Umbilical cord (tissue), 2 donors: Measurements from ENCODE around the gene RHBDL1. TPM values are rescaled to one million over a fixed set of nuclear protein-coding genes. Genes with fewer than 3 reads are reported as not detected.

Source experiments
- DNase-seq: peaks from one replicate; pipeline ENCODE4 v3.0.0-alpha.2; 2015; ENCODE audit warnings: low spot score
- total RNA-seq: library from RNA; depleted of rRNA; stranded (reverse); fragments of >200 nt; gene quantifications from one replicate; pipeline ENCODE4 v1.2.3, GENCODE V29; 2014; ENCODE audit warnings: low replicate concordance; ENCODE audit not compliant: insufficient read depth

The RHBDL1 gene
- total RNA-seq: 1.9 TPM

GRCh38 chr16:674968-675883 lies at the start of gene RHBDL1:
RHBDL1 (plus strand) TSS chr16:675671; CDS start chr16:675791, 120 bp downstream.
- peak; percentile 32 for DNase-seq

- no peak for DNase-seq
These were observed 49.3 kb upstream of the RHBDL1 start for GRCh38 chr16:625977-626765.

DNA sequence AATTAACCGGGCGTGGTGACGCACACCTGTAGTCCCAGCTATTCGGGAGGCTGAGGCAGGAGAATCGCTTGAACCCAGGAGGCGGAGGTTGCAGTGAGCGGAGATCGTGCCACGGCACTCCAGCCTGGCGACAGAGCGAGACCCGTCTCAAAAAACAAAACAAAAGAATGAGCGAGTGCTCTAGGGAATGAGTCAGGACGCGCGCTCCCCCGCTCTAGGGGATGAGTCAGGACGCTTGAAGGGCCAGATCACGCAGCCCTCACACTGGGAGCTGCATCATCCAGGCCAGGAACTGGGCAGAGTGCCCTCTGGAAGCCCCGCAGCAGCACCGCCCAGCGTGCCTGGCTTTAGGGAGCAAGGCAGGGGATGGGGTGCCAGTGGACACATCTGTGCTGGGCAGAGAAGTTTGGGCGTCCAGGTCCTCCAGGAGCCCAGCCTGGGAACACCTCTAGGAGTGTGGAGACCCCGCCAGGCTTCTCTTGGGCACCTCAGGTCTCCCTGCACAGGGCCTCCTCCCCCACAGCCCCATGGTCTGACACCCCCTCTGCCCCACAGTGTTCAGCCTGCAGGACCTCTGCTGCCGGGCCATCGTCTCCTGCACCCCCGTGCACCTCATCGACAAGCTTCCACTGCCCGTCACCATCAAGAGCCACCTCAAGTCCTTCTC lies 48.6 kb upstream of the RHBDL1 start:
- no peak for DNase-seq

- no peak for DNase-seq
These were observed 47.8 kb upstream of the RHBDL1 start for GRCh38 chr16:627454-628239.

- DNase-seq: no peak
These were observed 47.0 kb upstream of the RHBDL1 start for GRCh38 chr16:628321-629061.

DNA sequence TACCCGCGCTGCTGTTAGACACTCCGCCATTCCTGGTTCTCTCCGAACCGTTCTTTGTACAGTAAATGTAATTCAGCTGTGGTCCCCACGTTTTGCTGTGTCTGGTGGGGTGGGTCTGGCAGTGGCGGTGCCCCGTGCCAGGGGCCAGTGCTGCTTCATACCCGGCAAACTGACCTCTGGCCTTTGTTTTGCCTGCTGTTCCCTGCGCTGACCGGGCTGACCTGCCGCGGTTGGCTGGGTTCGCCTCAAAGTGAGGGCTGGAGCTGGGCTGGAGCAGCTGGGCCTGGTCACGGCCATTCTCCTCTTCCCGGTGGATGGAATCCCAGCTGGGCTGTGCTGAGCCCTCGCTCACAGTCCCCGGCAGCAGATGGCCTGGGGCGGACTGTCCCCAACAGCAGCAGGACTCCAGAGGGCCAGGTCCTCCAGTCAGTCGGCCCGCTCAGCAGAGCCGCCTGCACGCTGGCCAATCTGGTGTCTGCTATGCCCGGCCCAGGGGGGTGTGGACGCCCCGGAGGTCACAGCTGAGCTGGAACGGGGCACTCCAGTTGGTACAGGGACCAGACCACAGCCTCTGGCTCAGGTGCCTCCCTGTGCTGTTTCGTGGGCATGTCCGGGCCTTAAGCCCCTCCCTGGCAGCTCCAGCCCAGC lies 46.2 kb upstream of the RHBDL1 start:
- no peak for DNase-seq

GRCh38 chr16:629833-630248 lies 45.6 kb upstream of the RHBDL1 start:
- DNase-seq: no peak

GRCh38 chr16:630249-630814 lies 45.1 kb upstream of the RHBDL1 start:
- DNase-seq: no peak

DNA sequence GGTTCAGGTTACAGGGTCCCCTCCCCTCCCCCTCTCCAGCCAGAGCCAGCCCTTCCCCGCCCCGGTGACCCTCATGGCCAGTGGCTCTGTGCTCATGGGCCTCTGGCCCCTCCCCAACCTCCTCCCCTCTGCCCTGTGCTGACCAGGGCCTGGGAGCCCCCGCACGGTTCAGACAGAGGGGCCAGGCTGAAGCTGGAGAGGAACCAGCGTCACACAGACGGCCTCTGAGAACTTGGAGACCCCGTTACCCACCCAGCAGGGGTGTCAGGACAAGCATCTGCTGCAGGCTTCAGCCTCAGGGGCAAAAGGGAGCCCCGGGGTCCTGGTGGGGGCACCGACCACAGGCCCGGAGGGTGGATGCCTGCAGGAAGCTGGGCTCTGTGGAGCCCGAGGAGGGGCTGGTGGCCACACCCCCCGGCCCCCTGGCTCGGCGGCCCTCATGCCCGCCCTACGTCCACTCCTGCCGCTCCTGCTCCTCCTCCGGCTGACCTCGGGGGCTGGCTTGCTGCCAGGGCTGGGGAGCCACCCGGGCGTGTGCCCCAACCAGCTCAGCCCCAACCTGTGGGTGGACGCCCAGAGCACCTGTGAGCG lies 44.6 kb upstream of the RHBDL1 start, which contains the start of gene WFIKKN1:
WFIKKN1 (plus strand) TSS at position 171 of the 591 bp plus-strand sequence; CDS start at position 440, 269 bp downstream.
- DNase-seq: no peak

DNA sequence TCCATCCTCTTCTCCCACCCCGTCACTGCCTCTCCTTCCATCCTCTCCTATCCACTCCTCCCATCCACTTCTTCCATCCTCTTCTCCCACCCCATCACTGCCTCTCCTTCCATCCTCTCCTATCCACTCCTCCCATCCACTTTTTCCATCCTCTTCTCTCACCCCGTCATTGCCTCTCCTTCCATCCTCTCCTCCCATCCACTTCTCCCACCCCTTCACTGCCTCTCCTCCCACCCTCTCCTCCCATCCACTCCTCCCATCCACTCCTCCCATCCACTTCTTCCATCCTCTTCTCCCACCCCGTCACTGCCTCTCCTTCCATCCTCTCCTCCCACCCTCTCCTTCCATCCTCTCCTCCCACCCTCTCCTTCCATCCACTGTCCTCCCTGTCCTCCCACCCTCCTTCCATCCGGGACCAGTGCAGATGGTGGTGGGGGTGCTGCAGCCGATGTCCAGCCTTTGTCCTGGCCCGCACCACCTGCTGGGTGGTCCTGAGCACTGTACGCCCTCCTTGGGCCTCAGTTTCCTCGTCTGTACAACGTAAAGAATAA lies 43.6 kb upstream of the RHBDL1 start:
- no peak for DNase-seq

GRCh38 chr16:632486-633335 lies 42.8 kb upstream of the RHBDL1 start:
- no peak for DNase-seq

DNA sequence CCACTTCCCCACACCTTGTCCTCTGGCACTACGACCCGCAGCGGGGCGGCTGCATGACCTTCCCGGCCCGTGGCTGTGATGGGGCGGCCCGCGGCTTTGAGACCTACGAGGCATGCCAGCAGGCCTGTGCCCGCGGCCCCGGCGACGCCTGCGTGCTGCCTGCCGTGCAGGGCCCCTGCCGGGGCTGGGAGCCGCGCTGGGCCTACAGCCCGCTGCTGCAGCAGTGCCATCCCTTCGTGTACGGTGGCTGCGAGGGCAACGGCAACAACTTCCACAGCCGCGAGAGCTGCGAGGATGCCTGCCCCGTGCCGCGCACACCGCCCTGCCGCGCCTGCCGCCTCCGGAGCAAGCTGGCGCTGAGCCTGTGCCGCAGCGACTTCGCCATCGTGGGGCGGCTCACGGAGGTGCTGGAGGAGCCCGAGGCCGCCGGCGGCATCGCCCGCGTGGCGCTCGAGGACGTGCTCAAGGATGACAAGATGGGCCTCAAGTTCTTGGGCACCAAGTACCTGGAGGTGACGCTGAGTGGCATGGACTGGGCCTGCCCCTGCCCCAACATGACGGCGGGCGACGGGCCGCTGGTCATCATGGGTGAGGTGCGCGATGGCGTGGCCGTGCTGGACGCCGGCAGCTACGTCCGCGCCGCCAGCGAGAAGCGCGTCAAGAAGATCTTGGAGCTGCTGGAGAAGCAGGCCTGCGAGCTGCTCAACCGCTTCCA lies 42.0 kb upstream of the RHBDL1 start:
- no peak for DNase-seq

- DNase-seq: no peak
These were observed 41.3 kb upstream of the RHBDL1 start for GRCh38 chr16:634051-634670.

DNA sequence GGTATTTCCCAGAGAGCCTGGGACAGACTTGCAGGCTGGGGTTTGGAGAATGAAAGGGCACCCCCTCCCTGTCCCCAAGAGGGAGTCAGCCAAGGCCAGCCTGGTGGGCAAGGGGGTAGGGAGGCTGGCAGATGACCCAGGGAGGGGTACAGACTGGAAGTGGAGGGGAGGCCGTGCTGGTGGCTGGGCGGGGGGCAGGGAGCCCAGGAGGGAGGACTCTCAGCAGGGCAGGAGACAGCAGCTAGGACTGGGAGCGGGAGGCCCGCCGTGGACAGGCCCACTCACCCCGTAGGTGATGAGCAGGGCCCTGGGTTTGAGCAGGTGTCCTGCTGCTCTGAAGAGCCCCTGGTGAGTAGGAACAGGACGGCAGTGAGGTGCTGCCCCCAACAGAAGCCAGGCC lies 40.5 kb upstream of the RHBDL1 start:
- DNase-seq: no peak

- DNase-seq: no peak
These were observed 39.8 kb upstream of the RHBDL1 start for GRCh38 chr16:635573-636205.
